Uterus (tissue), 2 donors: ENCODE data around the gene HNRNPC.

Experiments
- POLR2A ChIP-seq, 2 donors: fragments of 450-650 bp; IDR thresholded peaks; one replicate each; pipeline ENCODE4 v1.6.1; 2016; ENCODE audit warnings: antibody characterized with exemption in 2 of 2, mild to moderate bottlenecking in 1 of 2, moderate library complexity in 1 of 2
- TF ChIP-seq, protein P1 (sequence below), 4 experiments: fragments of 200-600 bp in 2 of 4; fragments of 450-650 bp in 2 of 4; sonication (generic) in 2 of 4; IDR thresholded peaks; one replicate each; pipeline ENCODE4 v1.5.1; 2016 to 2019; ENCODE audit warnings: antibody characterized with exemption in 4 of 4, mild to moderate bottlenecking in 2 of 4, moderate library complexity in 1 of 4

DNA sequence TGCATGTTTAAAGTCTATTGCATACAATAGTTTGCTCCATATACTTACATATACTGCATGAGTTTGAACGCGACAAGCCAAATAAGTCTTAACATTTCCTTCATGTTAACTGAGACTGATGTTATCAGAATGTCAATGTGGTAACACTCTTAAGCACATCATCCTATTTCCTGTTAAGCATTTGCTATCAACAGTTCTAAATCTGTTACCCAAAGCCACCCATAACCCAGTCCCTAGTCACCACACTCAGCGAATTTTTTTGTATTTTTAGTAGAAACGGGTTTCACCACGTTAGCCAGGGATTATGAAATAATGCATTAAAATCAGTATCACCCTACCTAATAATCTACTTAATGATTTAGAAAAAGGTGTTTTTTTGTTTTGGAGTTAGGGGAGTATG lies 39.4 kb downstream of the HNRNPC start:
- TF ChIP-seq, protein P1, sequence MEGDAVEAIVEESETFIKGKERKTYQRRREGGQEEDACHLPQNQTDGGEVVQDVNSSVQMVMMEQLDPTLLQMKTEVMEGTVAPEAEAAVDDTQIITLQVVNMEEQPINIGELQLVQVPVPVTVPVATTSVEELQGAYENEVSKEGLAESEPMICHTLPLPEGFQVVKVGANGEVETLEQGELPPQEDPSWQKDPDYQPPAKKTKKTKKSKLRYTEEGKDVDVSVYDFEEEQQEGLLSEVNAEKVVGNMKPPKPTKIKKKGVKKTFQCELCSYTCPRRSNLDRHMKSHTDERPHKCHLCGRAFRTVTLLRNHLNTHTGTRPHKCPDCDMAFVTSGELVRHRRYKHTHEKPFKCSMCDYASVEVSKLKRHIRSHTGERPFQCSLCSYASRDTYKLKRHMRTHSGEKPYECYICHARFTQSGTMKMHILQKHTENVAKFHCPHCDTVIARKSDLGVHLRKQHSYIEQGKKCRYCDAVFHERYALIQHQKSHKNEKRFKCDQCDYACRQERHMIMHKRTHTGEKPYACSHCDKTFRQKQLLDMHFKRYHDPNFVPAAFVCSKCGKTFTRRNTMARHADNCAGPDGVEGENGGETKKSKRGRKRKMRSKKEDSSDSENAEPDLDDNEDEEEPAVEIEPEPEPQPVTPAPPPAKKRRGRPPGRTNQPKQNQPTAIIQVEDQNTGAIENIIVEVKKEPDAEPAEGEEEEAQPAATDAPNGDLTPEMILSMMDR (IDR thresholded peaks at IDR 0.05), result no peak
- TF ChIP-seq POLR2A (IDR thresholded peaks at IDR 0.05), result no peak
